ENCODE measurements around the gene C1GALT1.
"Not testable (repeated sequence)": the region's sequence is repeated elsewhere in the genome, so short reads cannot be mapped to it uniquely, and the experiment has no call there.

The C1GALT1 gene

GRCh38 chr7:7231865-7232264 is 49.5 kb downstream of the C1GALT1 start:
- in situ Hi-C loops (cut with HindIII; ENCODE audit: low sequenced_read_pairs) = no loop called here

- in situ Hi-C loops (cut with HindIII; ENCODE audit: low sequenced_read_pairs) = no loop called here
These were observed 53.0 kb downstream of the C1GALT1 start for GRCh38 chr7:7235347-7235746.

- in situ Hi-C loops (cut with HindIII; ENCODE audit: low sequenced_read_pairs) = no loop called here
These were observed 53.7 kb downstream of the C1GALT1 start for GRCh38 chr7:7236041-7236440.

GRCh38 chr7:7237201-7237977 is 55.0 kb downstream of the C1GALT1 start:
- in situ Hi-C loops (cut with HindIII; ENCODE audit: low sequenced_read_pairs) = no loop called here

GRCh38 chr7:7237978-7238267 is 55.6 kb downstream of the C1GALT1 start:
- in situ Hi-C loops (cut with HindIII; ENCODE audit: low sequenced_read_pairs) = no loop called here

GRCh38 chr7:7239346-7239745 is 57.0 kb downstream of the C1GALT1 start:
- in situ Hi-C loops (cut with HindIII; ENCODE audit: low sequenced_read_pairs) = no loop called here

GRCh38 chr7:7242899-7243298 is 60.6 kb downstream of the C1GALT1 start:
- in situ Hi-C loops (cut with HindIII; ENCODE audit: low sequenced_read_pairs) = no loop called here

- in situ Hi-C loops (cut with HindIII; ENCODE audit: low sequenced_read_pairs) = not testable (repeated sequence)
These were observed 62.9 kb downstream of the C1GALT1 start for GRCh38 chr7:7245233-7245632.

GRCh38 chr7:7246223-7246622 is 63.9 kb downstream of the C1GALT1 start:
- in situ Hi-C loops (cut with HindIII; ENCODE audit: low sequenced_read_pairs) = no loop called here

GRCh38 chr7:7247658-7248057 is 65.3 kb downstream of the C1GALT1 start:
- in situ Hi-C loops (cut with HindIII; ENCODE audit: low sequenced_read_pairs) = no loop called here

GRCh38 chr7:7249814-7250213 is 67.5 kb downstream of the C1GALT1 start:
- in situ Hi-C loops (cut with HindIII; ENCODE audit: low sequenced_read_pairs) = no loop called here

GRCh38 chr7:7251742-7252141 is 69.4 kb downstream of the C1GALT1 start:
- in situ Hi-C loops (cut with HindIII; ENCODE audit: low sequenced_read_pairs) = no loop called here

GRCh38 chr7:7254319-7254718 is 72.0 kb downstream of the C1GALT1 start:
- in situ Hi-C loops (cut with HindIII; ENCODE audit: low sequenced_read_pairs) = no loop called here

GRCh38 chr7:7254908-7255307 is 72.6 kb downstream of the C1GALT1 start:
- in situ Hi-C loops (cut with HindIII; ENCODE audit: low sequenced_read_pairs) = no loop called here

- in situ Hi-C loops (cut with HindIII; ENCODE audit: low sequenced_read_pairs) = no loop called here
These were observed 74.5 kb downstream of the C1GALT1 start for GRCh38 chr7:7256731-7257274.

- in situ Hi-C loops (cut with HindIII; ENCODE audit: low sequenced_read_pairs) = no loop called here
These were observed 75.8 kb downstream of the C1GALT1 start for GRCh38 chr7:7257899-7258692.

- in situ Hi-C loops (cut with HindIII; ENCODE audit: low sequenced_read_pairs) = no loop called here
These were observed 79.5 kb downstream of the C1GALT1 start for GRCh38 chr7:7261863-7262262.

- in situ Hi-C loops (cut with HindIII; ENCODE audit: low sequenced_read_pairs) = no loop called here
These were observed 81.2 kb downstream of the C1GALT1 start for GRCh38 chr7:7263297-7264230.

- in situ Hi-C loops (cut with HindIII; ENCODE audit: low sequenced_read_pairs) = no loop called here
These were observed 82.1 kb downstream of the C1GALT1 start for GRCh38 chr7:7264306-7265040.

All from endothelial cell of hepatic sinusoid (primary cell).